ENCODE measurements around the gene PNP.

- TF ChIP-seq TAF1 (conservative IDR thresholded peaks at IDR 0.05) (no peak), YY1 (IDR thresholded peaks at IDR 0.05) (no peak), CTCF (IDR thresholded peaks at IDR 0.05; ENCODE audit: low read depth, low read length, missing input control) (no peak), RXRA (IDR thresholded peaks at IDR 0.05) (peak; percentile 29 to 60), JUND (IDR thresholded peaks at IDR 0.05) (no peak), MAX (IDR thresholded peaks at IDR 0.05) (no peak), REST (IDR thresholded peaks at IDR 0.05) (no peak), GABPA (IDR thresholded peaks at IDR 0.05 in 1 of 2, conservative IDR thresholded peaks at IDR 0.05 in 1 of 2) (no peak), ATF3 (IDR thresholded peaks at IDR 0.05) (no peak), FOXA2 (IDR thresholded peaks at IDR 0.05) (peak; percentile 26)
Observed at GRCh38 chr14:20472536-20473169, 3.4 kb downstream of the PNP start.

Data from liver (tissue), 3 donors.